ENCODE results near the gene SGO2. TPM values are rescaled to one million over a fixed set of nuclear protein-coding genes. Genes with fewer than 3 reads are reported as not detected.

The SGO2 gene
- total and polyA plus RNA-seq, 9 of the 15 experiments (the other 6 are each of a cell fraction or from before 2014, with no cell fraction given): 14.5 to 25.9 (median 16.6) TPM

DNA sequence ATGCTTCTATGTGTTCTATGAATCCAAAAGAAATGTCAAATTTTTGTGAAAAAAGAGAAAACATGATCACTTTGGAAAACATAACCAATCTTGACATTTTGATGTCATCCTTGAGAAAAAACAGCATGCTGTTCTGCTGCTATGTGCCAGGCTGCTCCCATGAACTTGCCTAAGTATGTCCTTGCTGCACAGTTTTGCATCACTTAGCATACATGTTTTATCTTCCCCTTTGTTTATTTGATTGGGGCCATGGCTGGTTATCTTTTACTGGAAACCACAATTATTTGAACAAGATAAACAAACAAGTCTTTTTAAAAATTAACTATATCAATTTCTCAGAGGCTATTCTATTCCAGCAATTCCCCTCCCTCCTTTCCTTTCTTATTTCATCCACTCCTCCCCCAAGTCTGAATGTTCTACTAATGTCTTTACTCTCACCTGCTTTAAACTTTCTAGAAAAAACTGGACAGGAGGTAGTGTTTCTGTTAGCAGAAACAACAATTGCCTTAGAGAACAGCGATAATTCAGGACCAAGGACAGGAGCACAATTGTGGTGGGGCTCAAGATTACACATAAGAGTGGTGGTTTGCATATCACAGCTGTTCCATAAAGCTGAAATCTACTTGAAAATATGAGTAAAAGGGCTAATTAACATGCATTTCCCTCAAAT lies 66.5 kb downstream of the SGO2 start (continued):
- no peak for TF ChIP-seq ZNF655 (CRISPR knock-in tag; IDR thresholded peaks at IDR 0.05)

DNA sequence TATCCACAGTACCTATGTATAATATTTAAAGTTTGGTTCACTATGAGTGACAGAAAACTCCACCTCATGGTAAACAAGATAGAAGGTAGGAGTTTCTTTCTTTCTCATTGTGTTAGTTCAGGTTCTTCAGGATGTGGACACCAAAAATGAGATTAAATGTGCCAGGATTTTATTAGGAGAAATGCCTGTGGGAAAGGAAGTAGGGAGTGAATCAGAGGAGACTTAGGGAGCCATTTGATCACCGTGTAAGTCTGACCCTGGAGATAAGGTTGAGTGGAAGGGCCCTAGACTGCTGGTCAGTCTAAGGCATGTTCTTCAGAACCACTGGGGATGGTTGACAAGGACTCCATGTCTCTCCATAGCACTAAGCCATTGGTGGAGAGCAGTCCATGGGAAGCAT lies 67.9 kb downstream of the SGO2 start:
- H3K9me1 ChIP-seq (ENCODE audit: control insufficient read depth, insufficient read depth, low read length): no peaks in the 10 kb centered on the region
- FAIRE-seq: no peak
- no peak overlapping the region for H3K27ac ChIP-seq (ENCODE audit: extremely low read depth, low read depth, low read length)
- 0% methylated on average over 1 of the region's 1 CpG for WGBS (ENCODE audit: insufficient coverage, low coverage, missing lambda C conversion rate)
- no peaks in the 10 kb centered on the region for H3K36me3 ChIP-seq (ENCODE audit: control insufficient read depth, insufficient read depth, low read length)
- BruUV-seq (replicated peaks): no TSS peak
- H2AFZ ChIP-seq (ENCODE audit: low read depth, low read length): no peak overlapping the region
- H3K27me3 ChIP-seq (ENCODE audit: control insufficient read depth in 2 of 2, insufficient read depth in 2 of 2, low read length in 2 of 2): no peaks in the 10 kb centered on the region; a peak in 1 of 5 replicates
- H3K79me2 ChIP-seq (ENCODE audit: control insufficient read depth, insufficient read depth, low read length): no peaks in the 10 kb centered on the region
- DNase-seq (ENCODE audit: extremely low read depth in 1 of 4, low spot score in 3 of 4): no peak
- CTCF ChIA-PET (ENCODE audit: low intra/inter-chr PET ratio): no interaction called here
- H3K4me3 ChIP-seq: no peak overlapping the region
- intact Hi-C loops (cut with micrococcal nuclease) (loop anchor here (10.0 kb wide), 1 partner anchor 609 kb away; no protein-coding TSS in a partner anchor), in situ Hi-C loops (cut with MboI) (no loop called here)
- POLR2A ChIA-PET: no interaction called here
- no peaks in the 10 kb centered on the region for H3K9me3 ChIP-seq (replicated peaks; ENCODE audit: control insufficient read depth, insufficient read depth, low read depth, low read length)
- H3K9ac ChIP-seq (ENCODE audit: insufficient read depth in 1 of 2, low read depth in 2 of 2, low read length in 2 of 2): no peak overlapping the region
- no peak for ATAC-seq
- H4K20me1 ChIP-seq (replicated peaks; ENCODE audit: control insufficient read depth, insufficient read depth, low read length): no peaks in the 10 kb centered on the region
- no peaks in the 10 kb centered on the region for H3K4me1 ChIP-seq (replicated peaks in 1 of 2; ENCODE audit: control insufficient read depth in 2 of 2, insufficient read depth in 2 of 2, low read length in 2 of 2)
- H3K4me2 ChIP-seq (ENCODE audit: insufficient read depth, low read length): no peak overlapping the region
- TF ChIP-seq ZNF408 (CRISPR knock-in tag; IDR thresholded peaks at IDR 0.05; ENCODE audit: low read depth) (no peak), HIVEP1 (CRISPR knock-in tag; IDR thresholded peaks at IDR 0.05) (no peak), TEAD1 (CRISPR knock-in tag; IDR thresholded peaks at IDR 0.05) (no peak), KDM2B (CRISPR knock-in tag; IDR thresholded peaks at IDR 0.05) (no peak), MNT (conservative IDR thresholded peaks at IDR 0.05) (no peak), PHF8 (IDR thresholded peaks at IDR 0.05; ENCODE audit: borderline replicate concordance, low read length) (no peak), CEBPZ (IDR thresholded peaks at IDR 0.05; ENCODE audit: borderline replicate concordance, low read depth, low read length) (no peak), ARID3A (IDR thresholded peaks at IDR 0.05; ENCODE audit: borderline replicate concordance, low read depth, low read length) (no peak), MYC (IDR thresholded peaks at IDR 0.05; ENCODE audit: low read depth, low read length) (no peak), MYC (CRISPR knock-in tag; IDR thresholded peaks at IDR 0.05; ENCODE audit: borderline replicate concordance, low read depth) (no peak), FOS (IDR thresholded peaks at IDR 0.05; ENCODE audit: extremely low read depth, insufficient read length) (no peak)

Measured in K562 (cell line).